GM21390 (cell line): ENCODE results near the gene WNT3A.
A peak's percentile ranks its signal among the peaks of the same experiment; 100 is the strongest.

Experiments
- ATAC-seq: cut with Tn5 transposase; IDR thresholded peaks from one replicate; pipeline ENCODE4 v1.9.1; 2021; ENCODE audit not compliant: unreplicated experiment

The WNT3A gene

DNA sequence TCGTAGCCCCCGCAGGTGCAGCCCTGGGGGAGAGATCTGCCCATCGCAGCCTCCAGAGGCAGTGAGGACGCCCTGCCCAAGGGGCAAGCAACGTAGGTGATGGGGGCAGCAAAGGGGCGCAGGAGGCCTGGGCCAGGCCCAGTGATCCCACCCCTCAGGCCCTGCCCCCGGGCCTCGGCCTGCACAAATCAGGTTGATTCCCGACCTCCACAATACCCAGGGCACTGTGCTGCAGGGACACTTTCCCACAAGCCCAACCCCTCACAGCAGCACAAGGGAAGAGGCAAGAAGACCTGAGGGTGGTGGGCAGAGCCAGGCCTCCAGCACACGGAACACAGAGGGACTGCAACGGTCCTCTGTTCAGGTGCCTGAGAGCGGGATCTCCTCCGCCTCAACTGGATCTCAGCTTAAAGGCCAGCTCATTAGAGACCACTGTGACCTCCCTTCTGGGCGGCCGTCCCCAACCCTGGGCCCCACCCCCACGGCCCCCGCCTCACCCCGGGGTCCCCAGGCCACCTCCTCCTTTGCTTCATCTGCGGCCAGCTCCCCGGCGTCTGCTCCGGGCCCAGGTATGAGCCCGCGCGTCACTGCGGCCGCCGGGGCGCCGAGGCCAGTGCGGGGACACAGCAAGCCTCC lies 74.9 kb downstream of the WNT3A start:
- ATAC-seq = peak; percentile 2

DNA sequence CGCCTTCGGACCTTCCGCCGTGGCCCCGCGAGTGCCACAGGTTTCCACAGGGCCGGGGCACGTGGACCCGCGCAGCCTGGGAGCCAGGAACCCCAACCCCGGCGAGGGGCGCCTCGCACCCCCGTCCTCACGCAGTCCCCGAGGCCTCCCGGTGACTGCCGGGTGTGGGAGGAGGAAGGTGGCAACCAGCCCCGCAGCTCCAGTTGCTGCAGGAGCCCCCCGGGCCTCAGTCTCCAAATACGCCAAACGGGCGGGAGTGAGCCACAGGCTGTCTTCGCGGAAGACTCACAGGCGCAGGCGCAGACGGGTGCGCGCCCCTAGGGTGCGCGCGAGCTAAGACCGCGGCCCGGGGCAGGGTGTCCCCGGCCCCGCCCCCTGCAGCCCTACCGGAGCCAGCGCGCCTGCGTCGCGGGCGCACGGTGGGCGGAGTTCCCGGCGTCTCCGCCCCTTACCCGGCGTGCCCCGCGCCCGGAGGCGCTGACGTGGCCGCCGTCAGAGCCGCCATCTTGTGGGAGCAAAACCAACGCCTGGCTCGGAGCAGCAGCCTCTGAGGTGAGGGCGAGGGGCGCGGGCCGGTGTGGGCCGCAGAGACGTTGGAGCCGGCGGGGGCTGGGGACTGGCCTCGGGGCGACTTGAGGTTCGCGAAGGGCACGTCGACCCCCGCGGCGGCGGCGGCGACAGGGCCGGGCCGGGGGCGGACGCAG lies 75.6 kb downstream of the WNT3A start, which contains the start of gene ARF1:
TSS of gene ARF1 (plus strand) at position 495 of the 704 bp plus-strand sequence. CDS start 14,407 bp downstream, outside the sequence.
- ATAC-seq = peak; percentile 78

DNA sequence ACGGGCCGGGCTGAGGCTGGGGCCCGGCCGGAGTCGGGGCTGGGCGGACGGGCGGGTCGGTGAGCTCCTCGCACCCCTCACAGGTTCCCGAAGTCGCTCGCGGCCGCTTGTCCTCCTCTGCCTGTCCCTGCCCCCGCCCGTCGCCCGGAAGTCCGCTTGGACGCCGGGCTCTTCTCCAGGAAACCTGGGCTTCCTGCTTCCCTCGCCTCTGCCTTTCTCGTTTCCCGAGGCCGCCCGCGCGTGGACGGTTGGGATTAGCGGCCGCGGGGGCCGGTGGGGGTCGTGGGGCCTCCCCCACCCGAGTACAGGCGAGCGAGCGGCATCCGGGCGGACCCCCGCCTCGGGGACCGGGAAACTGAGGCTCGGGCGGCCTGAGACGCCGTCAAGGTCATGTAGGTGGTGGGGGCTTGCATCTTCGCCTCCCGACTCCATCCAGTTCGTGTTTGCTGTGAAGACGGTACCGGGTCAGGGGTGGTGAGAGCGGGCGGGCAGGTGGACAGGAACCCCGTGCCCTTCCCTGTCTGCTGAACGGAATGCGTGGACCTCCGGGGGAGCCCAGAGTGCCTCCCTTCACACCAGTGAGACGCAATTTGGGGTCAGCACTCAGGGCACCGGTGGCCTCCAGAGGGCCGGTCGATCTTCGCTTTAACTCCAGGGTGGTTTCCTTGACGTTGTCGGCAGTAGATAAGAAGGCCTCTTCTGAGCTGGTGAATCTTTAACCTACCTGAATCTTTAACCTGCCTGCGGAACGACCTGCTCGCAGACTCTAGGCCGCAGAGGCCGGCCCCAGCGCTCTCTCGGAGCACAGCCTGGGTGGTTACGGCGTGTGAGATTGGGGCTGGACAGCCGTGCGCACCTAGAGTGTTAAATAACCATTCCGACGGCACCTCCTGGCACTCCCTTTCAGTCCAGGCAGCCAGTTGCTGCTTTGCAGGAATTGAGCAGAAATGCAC lies 76.4 kb downstream of the WNT3A start:
- ATAC-seq = peak; percentile 9

DNA sequence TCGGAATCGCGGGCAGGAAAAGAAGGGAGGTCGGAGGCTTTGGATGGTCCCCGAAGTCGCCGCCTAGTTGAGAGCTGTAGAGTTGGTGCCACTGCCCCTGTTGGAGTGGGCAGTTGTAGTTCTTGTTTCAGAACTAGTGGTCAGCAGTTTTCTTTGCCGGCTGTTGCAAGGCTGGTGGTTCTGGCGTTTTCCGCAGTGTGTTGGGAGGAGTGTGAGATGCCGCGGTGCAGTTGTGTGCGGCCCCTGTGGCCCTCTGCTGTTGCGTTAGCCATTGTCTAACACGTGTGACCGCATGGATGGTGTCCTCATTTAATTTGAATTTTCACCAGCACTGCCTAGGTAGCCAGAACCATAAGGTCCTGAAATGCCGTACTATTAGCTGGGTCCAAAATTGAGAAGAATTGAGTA lies 77.1 kb downstream of the WNT3A start:
- no peak for ATAC-seq

DNA sequence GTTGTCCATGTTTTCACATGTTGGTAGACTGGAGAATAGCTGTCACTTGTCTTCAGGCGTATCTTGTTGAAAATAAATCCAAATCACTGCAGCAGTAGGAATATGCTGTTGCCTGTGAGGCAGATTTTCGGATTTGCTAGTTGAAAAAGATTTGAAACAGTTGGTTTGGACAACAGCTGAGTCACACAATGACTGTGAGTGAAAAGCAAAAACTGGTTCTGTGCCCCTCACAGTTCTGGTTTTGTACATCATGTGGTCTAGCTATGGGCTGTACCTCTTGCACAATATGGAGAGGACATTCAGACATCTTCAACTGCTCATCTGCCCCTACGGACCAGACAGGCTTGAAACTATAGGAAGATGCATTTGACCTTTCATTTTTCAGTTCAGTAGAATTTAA lies 77.5 kb downstream of the WNT3A start:
- no peak for ATAC-seq

DNA sequence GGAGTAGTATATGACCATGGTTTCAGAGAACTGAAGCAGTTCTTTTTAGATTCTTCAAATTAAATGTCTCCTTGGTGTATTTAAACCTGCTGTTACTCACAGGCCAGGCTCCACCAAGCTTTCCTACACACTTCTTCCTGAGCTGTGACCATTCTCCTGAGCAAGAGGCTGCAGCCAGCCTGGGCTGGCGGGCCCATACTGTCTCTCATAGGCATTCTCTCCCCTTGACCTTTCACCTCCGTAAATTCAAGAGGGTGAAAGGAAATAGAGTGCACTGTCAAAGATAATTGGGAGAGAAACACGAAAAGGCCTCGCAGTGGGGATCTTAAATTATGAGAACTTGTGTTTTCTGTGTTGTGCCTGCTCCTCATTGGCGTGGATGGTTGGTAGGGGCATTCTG lies 78.0 kb downstream of the WNT3A start:
- ATAC-seq = no peak

DNA sequence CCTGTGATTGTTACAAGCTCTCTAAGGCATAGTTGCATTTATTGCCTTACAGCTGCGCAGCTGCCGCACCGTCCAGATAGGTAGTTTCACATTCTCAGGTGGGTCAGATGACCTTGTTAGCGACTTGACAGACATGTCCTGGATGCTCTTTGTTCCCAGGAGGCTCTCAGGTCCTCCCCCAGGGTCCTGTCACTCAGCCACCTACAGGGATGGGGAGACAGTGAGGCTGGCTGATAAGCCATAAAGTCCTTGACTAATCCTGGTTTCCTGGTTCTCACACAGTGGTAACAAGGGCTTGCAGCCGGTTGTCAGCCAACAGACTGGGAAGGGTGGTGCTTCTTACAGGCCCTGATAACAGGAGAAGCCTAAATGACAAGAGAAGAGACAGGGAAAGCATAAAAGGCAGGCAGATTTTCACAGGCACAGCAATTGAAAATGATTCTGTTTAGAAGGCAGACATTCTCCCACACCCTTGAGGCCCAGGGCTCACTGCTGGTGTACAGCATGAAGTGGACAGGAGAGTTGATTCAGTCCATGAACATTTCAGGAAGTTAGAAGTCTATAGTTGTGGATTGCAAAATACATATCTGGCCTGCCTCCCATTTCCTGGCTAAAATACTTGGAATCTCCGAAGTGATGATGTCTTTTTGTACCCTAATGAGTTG lies 78.6 kb downstream of the WNT3A start:
- no peak for ATAC-seq

DNA sequence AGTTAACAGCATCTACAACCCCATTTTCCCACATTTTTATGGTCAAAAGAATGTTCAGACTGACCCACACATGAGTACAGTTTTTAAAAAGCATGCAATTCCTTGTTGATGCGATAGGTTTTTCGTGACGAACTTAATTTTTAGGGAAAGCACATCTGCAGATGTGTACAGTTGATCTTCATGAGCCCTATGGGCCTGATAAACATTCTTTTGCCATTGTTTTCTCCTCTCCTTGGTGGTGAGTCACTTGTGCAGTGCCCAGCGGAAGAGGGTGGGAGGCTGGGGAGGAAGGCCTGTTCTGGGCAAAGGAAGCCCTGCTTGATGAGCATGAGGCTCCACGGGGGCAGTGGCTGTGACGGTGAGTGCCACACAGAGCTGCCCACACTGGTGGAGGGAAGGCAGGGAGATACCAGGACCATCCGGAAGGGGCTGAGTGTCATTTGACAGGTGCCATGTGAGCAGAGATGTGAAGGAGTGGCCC lies 81.0 kb downstream of the WNT3A start:
- no peak for ATAC-seq

DNA sequence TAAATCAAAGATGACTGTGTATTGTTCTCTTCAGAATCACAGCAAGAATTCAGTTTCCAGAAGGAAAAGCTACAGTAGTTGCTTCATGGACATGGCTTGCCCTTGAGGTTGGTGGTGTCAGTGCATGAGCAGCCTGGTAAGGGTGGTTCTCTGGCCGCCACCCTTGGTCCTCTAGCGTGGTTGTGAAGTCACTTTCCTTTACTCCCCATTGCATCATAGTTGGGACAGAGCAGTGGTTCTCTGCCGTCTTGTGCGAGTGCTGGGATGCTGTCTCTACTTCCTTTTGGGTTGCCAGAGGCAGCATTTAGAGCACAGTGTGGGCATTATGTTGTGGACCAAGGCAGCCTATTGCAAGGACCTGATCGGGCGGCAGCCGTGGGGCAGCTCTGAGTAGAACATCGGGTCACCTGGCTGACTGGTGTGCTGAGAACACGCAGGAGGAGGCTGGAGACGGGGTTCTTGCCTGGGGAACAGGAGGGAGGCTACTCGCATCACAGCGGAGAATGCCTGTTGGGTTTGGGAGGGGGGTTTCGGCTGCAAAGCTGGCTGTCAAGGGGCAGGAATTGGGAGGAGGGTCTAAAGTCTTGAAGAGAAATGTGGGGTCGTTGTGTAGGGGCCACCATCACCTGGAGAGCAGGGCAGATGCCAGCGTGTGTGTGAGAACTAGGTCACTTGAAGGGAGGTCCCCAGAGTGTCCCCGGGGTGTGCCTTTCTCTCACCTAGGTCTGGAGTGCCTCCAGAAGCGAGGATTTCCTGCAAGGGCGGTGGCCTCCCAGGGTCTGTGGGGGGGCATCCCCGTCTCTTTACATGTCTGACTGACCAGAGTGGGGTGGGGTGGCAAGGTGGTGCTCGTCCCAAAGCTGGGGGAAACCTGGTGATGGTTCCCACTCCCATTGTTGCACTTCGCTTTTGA lies 82.0 kb downstream of the WNT3A start:
- no peak for ATAC-seq

DNA sequence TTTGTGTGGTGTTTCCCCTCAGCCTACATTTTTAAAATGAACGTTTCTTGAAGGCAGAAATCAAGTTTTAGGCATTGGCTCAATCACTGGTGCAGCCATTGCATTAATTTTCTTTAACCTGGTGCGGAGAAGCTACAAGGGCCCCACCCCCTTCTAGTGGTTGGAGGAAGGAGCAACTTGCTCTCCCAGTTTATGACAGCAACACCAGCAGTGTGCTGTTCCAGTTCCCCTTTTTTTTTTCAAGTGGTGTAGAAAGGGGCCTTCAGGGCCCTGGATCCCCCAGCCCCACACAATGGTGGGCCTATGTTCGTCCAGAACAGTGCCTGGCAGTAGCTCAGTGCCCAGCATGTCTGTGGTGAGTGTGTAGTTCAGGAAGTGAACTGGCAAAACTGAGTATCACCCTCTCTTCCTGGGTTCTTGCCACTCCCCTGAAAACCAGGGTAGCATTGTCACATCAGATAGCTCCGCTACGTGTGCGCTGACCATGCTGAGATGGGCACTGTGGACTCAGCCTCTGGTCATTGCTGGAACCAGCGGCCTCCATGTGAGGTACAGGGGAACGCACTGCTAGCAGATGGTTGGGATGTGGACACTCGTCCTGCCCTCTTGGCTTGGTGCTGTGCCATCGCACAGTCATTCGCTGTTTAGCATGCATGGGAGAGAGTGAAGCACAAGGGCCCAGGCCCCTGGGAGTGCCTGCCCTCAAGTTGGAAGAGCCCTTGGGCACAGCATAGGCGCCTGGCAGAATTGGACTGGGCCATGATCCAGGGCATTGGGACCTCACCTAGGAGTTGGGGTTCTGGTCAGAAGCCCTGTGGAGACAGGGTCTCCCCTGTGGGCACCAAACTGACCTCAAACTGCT lies 83.0 kb downstream of the WNT3A start:
- no peak for ATAC-seq

DNA sequence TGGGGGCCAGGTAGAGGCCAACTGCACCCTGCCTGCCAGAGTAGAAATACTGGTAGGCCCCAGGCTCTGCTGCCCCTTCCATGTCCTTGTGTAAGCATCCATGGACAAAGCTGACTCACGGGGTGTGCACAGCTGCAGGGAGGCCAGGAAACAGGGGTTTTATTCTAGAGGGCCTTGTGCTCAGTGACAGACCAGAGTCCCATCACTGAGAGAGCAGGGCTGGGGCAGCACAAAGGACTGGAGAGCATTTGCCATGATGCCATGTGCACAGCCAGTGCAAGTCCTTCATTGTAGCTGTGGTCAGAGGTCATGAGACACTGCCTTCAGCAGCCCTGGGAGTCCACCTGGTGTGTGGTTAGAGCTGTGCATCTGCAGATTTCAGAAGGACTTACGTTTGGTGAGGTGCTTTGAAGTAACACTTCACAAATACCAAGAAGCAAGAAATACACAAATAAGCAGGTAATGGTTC lies 83.8 kb downstream of the WNT3A start:
- ATAC-seq = no peak

DNA sequence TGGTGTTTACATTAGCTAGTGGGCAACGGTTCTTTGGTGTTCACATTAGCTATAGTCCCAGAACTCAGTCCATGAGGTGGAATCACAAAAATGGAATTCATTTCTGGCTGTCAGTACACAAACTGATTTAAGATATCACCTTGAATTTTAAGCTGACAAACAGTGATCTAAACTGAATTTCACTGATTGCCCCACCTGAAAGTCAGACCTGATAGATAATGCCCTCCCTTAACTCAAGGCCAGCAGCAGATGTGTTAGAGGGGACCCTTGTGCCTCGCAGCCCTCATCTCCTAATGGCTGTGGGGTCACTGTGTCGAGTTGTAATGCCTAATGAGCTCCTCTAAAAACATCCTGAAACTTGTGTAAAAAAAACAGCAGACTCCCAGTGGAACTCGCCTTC lies 84.3 kb downstream of the WNT3A start:
- no peak for ATAC-seq

DNA sequence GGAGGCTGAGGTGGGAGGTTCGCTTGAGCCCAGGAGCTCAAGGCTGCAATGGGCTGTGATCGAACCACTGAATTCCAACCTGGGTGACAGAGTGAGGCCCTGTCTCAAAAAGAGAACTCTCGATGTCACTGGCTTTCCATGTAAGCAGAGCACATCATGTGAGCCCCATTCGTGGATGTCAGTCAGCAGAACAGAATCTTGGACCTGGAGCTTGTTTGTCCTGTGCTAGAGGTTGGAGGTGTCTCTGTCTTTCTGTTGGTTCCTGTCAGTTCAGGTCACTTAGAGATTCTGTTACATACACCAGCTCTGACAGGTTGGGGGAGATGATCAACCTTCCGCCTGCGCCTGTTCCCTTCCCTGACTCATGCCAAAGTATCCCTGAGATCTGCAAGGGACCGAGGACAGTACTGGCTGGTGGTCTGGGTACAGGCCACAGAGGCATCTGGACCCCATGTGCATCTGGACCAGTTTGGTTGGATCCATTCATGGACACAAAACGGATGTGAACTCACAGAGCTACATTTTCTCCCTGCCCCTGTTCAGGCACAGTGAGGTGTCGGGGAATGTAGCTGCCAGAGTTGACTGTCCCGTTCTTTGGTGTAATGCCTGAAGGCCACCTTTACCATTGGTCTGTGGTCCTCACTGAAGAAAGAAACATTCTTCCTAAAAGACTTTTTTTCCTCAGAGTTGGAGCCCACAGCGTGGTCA lies 85.7 kb downstream of the WNT3A start:
- no peak for ATAC-seq

DNA sequence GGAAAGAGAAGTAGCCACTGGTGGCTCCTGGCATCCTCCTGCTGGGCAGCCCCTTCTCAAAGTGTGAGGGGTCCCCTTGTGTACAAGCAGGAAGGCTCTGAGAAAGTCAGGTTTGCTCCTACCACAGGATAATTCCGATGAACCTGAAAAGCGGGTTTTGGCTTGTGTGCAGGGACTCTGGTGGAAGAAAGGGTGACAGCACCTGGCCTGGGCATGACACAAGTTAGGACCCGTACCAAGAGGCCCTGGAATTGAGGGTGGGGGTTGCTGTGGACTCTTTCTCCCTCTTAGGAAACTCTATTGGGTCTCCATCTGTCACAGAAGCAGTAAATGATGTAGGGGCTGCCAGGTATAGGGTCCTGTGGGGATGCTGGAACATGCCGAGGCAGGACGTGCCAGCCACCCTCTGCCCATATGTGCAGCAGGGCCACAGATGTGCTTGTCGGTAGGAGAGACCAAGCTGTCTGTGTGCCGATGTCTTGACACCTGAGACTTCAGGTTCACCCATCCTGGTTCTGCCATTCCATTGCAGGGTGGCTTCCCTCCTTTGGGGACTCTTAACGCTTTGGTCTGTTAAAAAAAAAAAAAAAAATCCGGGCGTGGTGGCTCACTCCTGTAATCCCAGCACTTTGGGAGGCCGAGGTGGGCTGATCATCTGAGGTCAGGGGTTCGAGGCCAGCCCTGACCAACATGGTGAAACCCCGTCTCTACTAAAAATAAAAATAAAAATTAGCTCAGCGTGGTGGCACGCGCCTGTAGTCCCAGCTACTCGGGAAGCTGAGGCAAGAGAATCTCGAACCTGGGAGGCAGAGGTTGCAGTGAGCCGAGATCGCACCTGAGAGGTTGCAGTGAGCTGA lies 86.5 kb downstream of the WNT3A start:
- no peak for ATAC-seq

DNA sequence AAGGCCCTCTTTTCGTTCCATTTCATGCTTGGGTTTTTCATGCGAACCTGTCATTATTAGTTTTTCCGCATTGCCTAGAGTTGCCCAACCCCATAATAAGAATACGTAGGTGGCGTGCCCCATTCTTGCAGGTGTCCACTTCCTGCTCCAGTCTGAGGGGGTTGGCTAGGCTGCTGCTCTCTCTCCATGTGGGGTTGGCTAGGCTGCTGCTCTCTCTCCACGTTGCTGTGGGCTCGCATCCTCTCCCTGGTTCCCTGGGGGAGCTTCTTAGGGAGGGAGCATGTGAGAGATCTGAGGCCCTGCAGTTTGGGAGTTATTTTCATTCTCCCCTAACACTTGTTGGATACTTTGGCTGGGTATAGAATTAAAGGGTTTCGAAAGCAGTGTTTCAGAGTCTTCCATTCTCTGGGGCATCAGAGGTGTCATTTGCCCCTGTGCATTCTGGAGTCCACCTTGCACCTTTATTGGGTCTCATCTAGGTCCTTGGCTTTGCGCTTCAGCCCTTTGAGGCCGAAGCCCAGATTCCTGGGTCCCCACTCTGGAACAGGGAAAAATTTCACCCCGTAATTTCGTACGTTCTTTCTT lies 87.7 kb downstream of the WNT3A start:
- no peak for ATAC-seq

DNA sequence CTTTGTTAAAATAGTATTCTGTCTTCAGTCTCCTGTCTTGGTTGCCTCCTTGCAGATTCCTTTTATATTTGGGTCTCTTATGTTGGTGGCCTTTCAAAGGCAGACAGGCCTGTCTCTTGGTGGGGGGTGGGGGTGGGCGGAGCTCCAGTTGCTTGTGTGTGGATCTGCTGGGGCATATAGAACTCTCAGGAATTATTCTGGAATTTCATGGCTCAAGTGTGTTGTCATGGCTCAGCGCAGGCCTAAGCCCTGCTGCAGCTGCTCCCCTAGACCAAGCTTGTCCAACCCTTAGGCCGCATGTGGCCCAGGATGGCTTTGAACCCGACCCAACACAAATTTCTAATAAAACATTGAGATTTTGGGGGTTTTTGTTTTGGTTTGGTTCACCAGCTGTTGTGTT lies 88.4 kb downstream of the WNT3A start:
- ATAC-seq = no peak

DNA sequence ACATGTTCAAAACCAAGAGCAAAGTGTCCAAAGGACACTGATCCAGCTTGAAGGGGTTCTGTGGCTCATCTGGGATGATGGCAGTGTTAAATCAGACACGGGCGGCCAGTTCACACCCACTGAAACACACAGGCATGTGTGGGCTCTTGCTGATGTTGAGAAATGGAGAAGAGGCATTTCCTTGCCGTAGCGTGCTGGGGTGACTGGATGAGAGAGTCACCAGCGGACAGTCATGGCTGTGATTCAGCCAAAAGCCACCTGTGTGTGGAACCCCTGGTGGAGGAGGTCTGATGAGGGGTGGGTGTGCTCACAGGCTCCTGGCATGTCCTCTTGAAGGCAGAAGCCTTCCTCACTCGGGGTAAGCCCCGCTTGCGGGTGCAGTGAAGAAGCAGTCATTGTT lies 89.1 kb downstream of the WNT3A start:
- no peak for ATAC-seq
